Thyroid gland (tissue), 4 donors: Measurements from ENCODE around the gene GLI3. TPM values are rescaled to one million over a fixed set of nuclear protein-coding genes. Genes with fewer than 3 reads are reported as not detected.

Experiments used
- DNase-seq, 2 donors: peaks; one replicate each; pipeline ENCODE4 v3.0.0-alpha.2; 2019
- H3K27ac ChIP-seq, 3 donors: fragments of 200-600 bp; sonication (generic); 1 replicate in 2 of 3; 2 replicates in 1 of 3; pipeline ENCODE4 v1.5.1; 2016 to 2019; ENCODE audit warnings: mild to moderate bottlenecking in 1 of 3, moderate library complexity in 1 of 3
- H3K27me3 ChIP-seq: fragments of 200-600 bp; sonication (generic); one replicate; pipeline ENCODE4 v1.5.1; 2019
- H3K36me3 ChIP-seq, 2 donors: fragments of 200-600 bp; sonication (generic); one replicate each; pipeline ENCODE4 v1.5.1; 2016 to 2019
- H3K4me1 ChIP-seq, 2 donors: fragments of 200-600 bp; sonication (generic); one replicate each; pipeline ENCODE4 v1.5.1; 2017 to 2019
- H3K4me3 ChIP-seq, 3 donors: fragments of 200-600 bp; sonication (generic); replicated peaks in 1 of 3; 1 replicate in 2 of 3; 2 replicates in 1 of 3; pipeline ENCODE4 v1.5.1; 2016; ENCODE audit warnings: mild to moderate bottlenecking in 1 of 3
- H3K9me3 ChIP-seq: fragments of 200-600 bp; sonication (generic); one replicate; pipeline ENCODE4 v1.5.1; 2017
- CTCF ChIP-seq, 6 experiments: fragments of 200-600 bp in 3 of 6; fragments of 450-650 bp in 3 of 6; sonication (generic) in 3 of 6; IDR thresholded peaks; one replicate each; pipeline ENCODE4 v1.5.1; 2016 to 2019; ENCODE audit warnings: antibody characterized with exemption in 6 of 6, mild to moderate bottlenecking in 2 of 6, inconsistent platforms in 1 of 6, moderate library complexity in 1 of 6
- POLR2A ChIP-seq, 2 donors: fragments of 450-650 bp; IDR thresholded peaks; one replicate each; pipeline ENCODE4 v1.6.1; 2017; ENCODE audit warnings: antibody characterized with exemption in 2 of 2, mild to moderate bottlenecking in 2 of 2, moderate library complexity in 1 of 2
- WGBS, 2 donors: methylation state at CpG; one replicate each; pipeline ENCODE4 v1.1.5; 2017; 5-methylcytosine and 5-hydroxymethylcytosine counted together
- intact Hi-C: fragments of 100-400 bp; cut with DNase I; formaldehyde crosslinking; loops from one replicate; pipeline ENCODE4 v1.15.1; 2023
- total RNA-seq, 4 donors: library from RNA; depleted of rRNA; stranded (reverse); fragments of >200 nt; gene quantifications; one replicate each; pipeline ENCODE4 v1.2.3, GENCODE V29; 2016

GLI3 gene
- total RNA-seq, 4 donors from 2014 or later = 10.1 to 15.6 (median 13.6) TPM

GRCh38 chr7:42055171-42055570 lies 181.8 kb downstream of the GLI3 start:
- Histone ChIP-seq H3K36me3 (no peaks in the 10 kb centered on the region), H3K4me1 (no peaks in the 10 kb centered on the region), H3K27me3 (no peaks in the 10 kb centered on the region), H3K27ac (no peak overlapping the region), H3K4me3 (no peak overlapping the region), H3K9me3 (no peaks in the 10 kb centered on the region)
- intact Hi-C loops = no loop called here
- TF ChIP-seq CTCF (IDR thresholded peaks at IDR 0.05) (no peak), POLR2A (IDR thresholded peaks at IDR 0.05) (no peak)
- no peak for DNase-seq
- 90 to 92% methylated on average over 5 of the region's 5 CpGs for WGBS, 2 donors

GRCh38 chr7:42053834-42054233 lies 183.2 kb downstream of the GLI3 start:
- DNase-seq = no peak
- TF ChIP-seq POLR2A (IDR thresholded peaks at IDR 0.05) (no peak), CTCF (IDR thresholded peaks at IDR 0.05) (no peak)
- no peaks in the 10 kb centered on the region for H3K9me3 ChIP-seq
- no peaks in the 10 kb centered on the region for H3K27me3 ChIP-seq
- intact Hi-C loops = no loop called here
- H3K27ac ChIP-seq = no peak overlapping the region
- H3K4me1 ChIP-seq = no peaks in the 10 kb centered on the region
- WGBS, 2 donors = 77 to 87% methylated on average over 2 of the region's 2 CpGs
- H3K36me3 ChIP-seq = no peaks in the 10 kb centered on the region
- H3K4me3 ChIP-seq = no peak overlapping the region

- Histone ChIP-seq H3K9me3 (no peaks in the 10 kb centered on the region), H3K27ac (no peak overlapping the region), H3K4me3 (no peak overlapping the region), H3K36me3 (no peaks in the 10 kb centered on the region), H3K4me1 (no peaks in the 10 kb centered on the region), H3K27me3 (no peaks in the 10 kb centered on the region)
- 95 to 97% methylated on average over 5 of the region's 5 CpGs for WGBS, 2 donors
- intact Hi-C loops = no loop called here
- no peak for TF ChIP-seq POLR2A (IDR thresholded peaks at IDR 0.05)
- no peak for TF ChIP-seq CTCF (IDR thresholded peaks at IDR 0.05)
- no peak for DNase-seq
Measured at GRCh38 chr7:42049761-42050160, 187.2 kb downstream of the GLI3 start.

- Histone ChIP-seq H3K9me3 (no peaks in the 10 kb centered on the region), H3K36me3 (no peaks in the 10 kb centered on the region), H3K4me1 (no peaks in the 10 kb centered on the region), H3K27ac (no peak overlapping the region), H3K27me3 (no peaks in the 10 kb centered on the region), H3K4me3 (no peak overlapping the region)
- no peak for DNase-seq
- TF ChIP-seq POLR2A (IDR thresholded peaks at IDR 0.05) (no peak), CTCF (IDR thresholded peaks at IDR 0.05) (no peak)
- intact Hi-C loops = no loop called here
- WGBS, 2 donors = 72 to 90% methylated on average over 3 of the region's 3 CpGs
Measured at GRCh38 chr7:42046483-42046882, 190.5 kb downstream of the GLI3 start.

GRCh38 chr7:42045961-42046360 lies 191.0 kb downstream of the GLI3 start:
- H3K4me3 ChIP-seq = no peak overlapping the region

More at GRCh38 chr7:42045961-42046360, 191.0 kb downstream of the GLI3 start:
- Histone ChIP-seq H3K36me3 (no peaks in the 10 kb centered on the region), H3K9me3 (no peaks in the 10 kb centered on the region), H3K27me3 (no peaks in the 10 kb centered on the region), H3K27ac (no peak overlapping the region), H3K4me1 (no peaks in the 10 kb centered on the region)
- intact Hi-C loops = no loop called here
- TF ChIP-seq CTCF (IDR thresholded peaks at IDR 0.05) (no peak), POLR2A (IDR thresholded peaks at IDR 0.05) (no peak)
- WGBS, 2 donors = 86 to 93% methylated on average over 4 of the region's 4 CpGs
- no peak for DNase-seq
